GM19452 (cell line): Measurements from ENCODE around the gene ARHGAP9.

ENCODE experiments used
- ATAC-seq: cut with Tn5 transposase; IDR thresholded peaks from one replicate; pipeline ENCODE4 v1.9.1; 2021; ENCODE audit not compliant: unreplicated experiment

ARHGAP9 gene

GRCh38 chr12:57479376-57480115, at the start of gene ARHGAP9:
Gene ARHGAP9 (minus strand): TSS chr12:57479866. CDS start chr12:57479406, 460 bp downstream.
- peak; percentile 45 for ATAC-seq

GRCh38 chr12:57528831-57529555, 49.3 kb upstream of the ARHGAP9 start:
- ATAC-seq = no peak

- ATAC-seq = no peak
These were observed 48.5 kb upstream of the ARHGAP9 start for GRCh38 chr12:57528176-57528575.

GRCh38 chr12:57527184-57527583, 47.5 kb upstream of the ARHGAP9 start:
- no peak for ATAC-seq

- no peak for ATAC-seq
These were observed 46.9 kb upstream of the ARHGAP9 start for GRCh38 chr12:57526477-57527126.

- ATAC-seq = no peak
These were observed 46.1 kb upstream of the ARHGAP9 start for GRCh38 chr12:57525615-57526383.

- ATAC-seq = no peak
These were observed 45.3 kb upstream of the ARHGAP9 start for GRCh38 chr12:57524814-57525614.

GRCh38 chr12:57523706-57524614, 44.3 kb upstream of the ARHGAP9 start:
- ATAC-seq = no peak

GRCh38 chr12:57522887-57523705, 43.4 kb upstream of the ARHGAP9 start:
- ATAC-seq = no peak

- peak; percentile 50 for ATAC-seq
These were observed 42.6 kb upstream of the ARHGAP9 start, which contains the start of gene MBD6 for GRCh38 chr12:57522011-57522886. Gene MBD6 (plus strand): TSS chr12:57522824. CDS start chr12:57524304, 1,480 bp downstream.

- no peak for ATAC-seq
These were observed 41.9 kb upstream of the ARHGAP9 start for GRCh38 chr12:57521525-57522010.

- ATAC-seq = peak; percentile 58
These were observed 40.6 kb upstream of the ARHGAP9 start, which contains the start of gene DDIT3 for GRCh38 chr12:57520053-57520818. Gene DDIT3 (minus strand): TSS chr12:57520514. CDS start chr12:57517406, 3,108 bp downstream.

- peak; percentile 2 for ATAC-seq
These were observed 40.1 kb upstream of the ARHGAP9 start for GRCh38 chr12:57519796-57520052.

- ATAC-seq = no peak
These were observed 39.5 kb upstream of the ARHGAP9 start for GRCh38 chr12:57518920-57519795.

- ATAC-seq = no peak
These were observed 38.7 kb upstream of the ARHGAP9 start for GRCh38 chr12:57518176-57518919.
